Measurements from ENCODE around the gene CPED1.
A peak's percentile ranks its signal among the peaks of the same experiment; 100 is the strongest.

CPED1 gene

DNA sequence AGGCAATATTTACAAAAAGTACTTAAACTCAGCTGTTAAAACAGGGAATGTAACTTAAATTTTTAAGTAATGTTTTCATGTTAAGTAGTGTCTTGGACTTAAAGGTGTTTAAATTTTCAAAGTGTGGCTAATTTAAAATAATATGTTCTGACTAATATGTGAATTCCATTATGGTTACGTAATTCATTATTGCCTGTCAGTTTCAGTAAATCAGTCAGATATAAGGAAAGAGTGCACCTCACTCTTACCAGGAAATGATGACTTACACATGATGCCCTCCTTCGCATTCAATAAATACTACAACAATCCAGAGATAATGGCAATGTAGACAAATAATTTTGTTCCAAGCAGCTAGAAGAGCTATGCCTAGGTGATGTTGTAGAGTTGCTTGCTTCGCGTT is 271.3 kb downstream of the CPED1 start:
- H3K4me3 ChIP-seq (replicated peaks; ENCODE audit: low read depth, low read length), result no peak overlapping the region
- TF ChIP-seq, protein P1, sequence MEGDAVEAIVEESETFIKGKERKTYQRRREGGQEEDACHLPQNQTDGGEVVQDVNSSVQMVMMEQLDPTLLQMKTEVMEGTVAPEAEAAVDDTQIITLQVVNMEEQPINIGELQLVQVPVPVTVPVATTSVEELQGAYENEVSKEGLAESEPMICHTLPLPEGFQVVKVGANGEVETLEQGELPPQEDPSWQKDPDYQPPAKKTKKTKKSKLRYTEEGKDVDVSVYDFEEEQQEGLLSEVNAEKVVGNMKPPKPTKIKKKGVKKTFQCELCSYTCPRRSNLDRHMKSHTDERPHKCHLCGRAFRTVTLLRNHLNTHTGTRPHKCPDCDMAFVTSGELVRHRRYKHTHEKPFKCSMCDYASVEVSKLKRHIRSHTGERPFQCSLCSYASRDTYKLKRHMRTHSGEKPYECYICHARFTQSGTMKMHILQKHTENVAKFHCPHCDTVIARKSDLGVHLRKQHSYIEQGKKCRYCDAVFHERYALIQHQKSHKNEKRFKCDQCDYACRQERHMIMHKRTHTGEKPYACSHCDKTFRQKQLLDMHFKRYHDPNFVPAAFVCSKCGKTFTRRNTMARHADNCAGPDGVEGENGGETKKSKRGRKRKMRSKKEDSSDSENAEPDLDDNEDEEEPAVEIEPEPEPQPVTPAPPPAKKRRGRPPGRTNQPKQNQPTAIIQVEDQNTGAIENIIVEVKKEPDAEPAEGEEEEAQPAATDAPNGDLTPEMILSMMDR (IDR thresholded peaks at IDR 0.05; ENCODE audit: low read length, missing control alignments), result no peak
- peak; percentile 15 for DNase-seq (ENCODE audit: low read depth)

DNA sequence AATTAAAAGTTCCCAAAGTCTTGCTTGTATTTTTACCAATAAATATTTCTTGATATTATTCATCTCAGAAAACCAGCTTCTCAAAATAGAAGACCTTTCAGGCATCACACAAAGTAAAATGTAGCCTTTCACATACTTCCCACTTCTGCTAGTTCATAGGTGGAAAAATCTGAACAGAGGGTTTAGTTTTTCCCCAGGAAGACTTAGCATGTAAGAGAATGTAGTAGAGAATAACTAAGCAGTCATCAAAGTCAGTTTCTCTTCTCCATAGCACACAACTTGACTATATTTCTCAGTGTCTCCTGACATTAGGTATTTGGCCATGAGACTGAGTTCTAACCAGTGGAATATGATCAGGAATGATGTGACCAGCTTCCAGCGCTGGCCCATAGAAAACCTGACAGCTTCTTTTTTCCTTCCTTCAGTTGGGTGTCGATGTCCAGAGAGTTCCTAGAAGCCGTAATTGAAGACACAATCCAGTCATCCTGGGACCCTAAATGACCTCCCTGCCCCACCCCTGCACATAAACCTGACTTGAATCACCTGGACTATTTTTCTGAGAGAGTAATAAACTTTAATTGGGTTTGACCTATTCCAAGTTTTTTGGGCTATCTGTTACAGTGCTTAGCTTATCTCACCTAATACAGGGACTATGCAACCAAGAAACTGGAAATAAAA is 272.8 kb downstream of the CPED1 start:
- TF ChIP-seq, protein P1 (IDR thresholded peaks at IDR 0.05; ENCODE audit: low read length, missing control alignments), result no peak
- H3K4me3 ChIP-seq (replicated peaks; ENCODE audit: low read depth, low read length), result no peak overlapping the region
- DNase-seq (ENCODE audit: low read depth), result no peak

DNA sequence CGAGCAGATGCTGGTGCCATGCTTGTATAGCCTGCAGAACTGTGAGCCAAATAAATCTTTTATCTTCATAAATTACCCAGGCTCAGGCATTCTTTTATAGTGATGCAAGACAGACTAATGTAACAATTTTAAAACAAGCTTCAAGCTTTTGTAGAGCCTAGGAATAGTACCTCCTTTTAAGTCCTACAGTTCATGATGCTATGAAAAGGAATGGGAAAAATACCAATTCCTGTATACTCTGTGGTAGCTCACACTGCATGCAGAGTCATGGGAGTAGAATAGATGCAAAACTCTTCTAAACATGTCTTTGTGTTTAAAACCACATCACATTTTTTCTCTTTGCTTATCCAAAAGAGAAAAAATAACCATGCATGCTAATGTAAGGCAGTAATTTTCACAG is 273.7 kb downstream of the CPED1 start:
- TF ChIP-seq, protein P1 (IDR thresholded peaks at IDR 0.05; ENCODE audit: low read length, missing control alignments), result no peak
- peak; percentile 7 for DNase-seq (ENCODE audit: low read depth)
- no peak overlapping the region for H3K4me3 ChIP-seq (replicated peaks; ENCODE audit: low read depth, low read length)

DNA sequence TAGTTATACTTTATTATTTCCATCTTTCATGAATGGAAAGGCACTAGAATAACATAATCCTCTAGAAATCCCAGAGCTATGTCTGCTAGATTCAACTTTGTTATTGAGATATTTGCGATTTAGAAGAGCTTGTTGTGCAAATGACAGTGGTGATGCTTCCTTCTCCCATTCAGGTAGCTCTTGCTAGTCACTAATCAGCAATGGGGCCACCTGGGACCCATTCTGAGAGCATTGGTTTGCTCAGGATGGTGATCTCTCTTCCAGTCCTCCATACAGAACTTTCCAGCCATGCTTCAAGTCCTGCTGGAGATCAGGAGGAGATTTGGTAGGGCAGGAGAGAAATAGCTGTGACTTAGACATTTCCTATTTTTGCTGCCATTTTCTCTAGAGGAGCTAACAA is 274.5 kb downstream of the CPED1 start:
- no peak for DNase-seq (ENCODE audit: low read depth)
- TF ChIP-seq, protein P1 (IDR thresholded peaks at IDR 0.05; ENCODE audit: low read length, missing control alignments), result no peak
- H3K4me3 ChIP-seq (replicated peaks; ENCODE audit: low read depth, low read length), result no peak overlapping the region

DNA sequence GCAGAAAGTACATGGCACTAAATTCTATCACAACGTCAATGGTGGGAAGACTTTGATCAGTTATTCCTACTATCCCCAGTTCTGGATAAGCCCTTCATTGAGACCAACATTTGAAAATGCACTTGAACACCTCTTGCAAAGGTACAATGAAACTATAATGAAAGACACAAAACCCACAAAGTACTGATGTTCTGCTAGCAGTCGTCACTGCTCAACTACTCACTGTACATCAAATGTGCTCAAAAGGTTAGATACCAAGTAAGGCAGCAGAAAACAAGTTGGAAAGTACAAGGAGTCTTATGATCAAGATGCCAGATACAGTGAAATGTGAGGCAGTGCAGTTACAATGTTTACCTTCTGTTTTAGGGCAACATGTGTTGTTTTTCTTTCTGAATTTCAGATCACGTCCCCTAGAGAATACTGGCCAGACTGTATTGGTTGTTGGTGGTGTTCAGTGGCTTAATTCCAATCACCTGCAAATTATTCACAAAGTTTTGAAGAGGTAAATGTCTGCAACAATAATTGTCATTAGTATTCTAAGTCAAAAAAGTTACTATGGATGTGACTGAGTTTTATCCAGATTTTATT is 277.9 kb downstream of the CPED1 start:
- TF ChIP-seq, protein P1 (IDR thresholded peaks at IDR 0.05; ENCODE audit: low read length, missing control alignments), result no peak
- H3K4me3 ChIP-seq (replicated peaks; ENCODE audit: low read depth, low read length), result no peak overlapping the region
- DNase-seq (ENCODE audit: low read depth), result no peak

DNA sequence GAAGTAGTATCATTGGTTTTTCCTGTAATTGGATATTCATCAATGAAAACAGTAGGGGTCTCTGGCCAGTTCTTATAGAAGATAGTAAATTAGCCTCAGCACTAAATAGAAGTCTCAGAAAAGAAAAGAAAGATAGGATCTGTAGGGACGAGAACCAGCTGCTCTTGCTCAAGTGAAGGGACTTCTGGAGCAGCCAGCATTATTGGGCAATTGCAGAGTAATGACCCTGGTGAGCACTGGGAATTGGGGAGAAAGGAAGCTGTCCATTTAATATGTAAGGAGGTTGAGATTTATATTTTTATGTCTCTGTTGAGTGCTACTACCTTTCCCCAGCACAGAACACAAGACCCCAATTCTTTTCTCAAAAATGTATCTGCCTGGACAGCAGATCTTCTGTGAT is 279.1 kb downstream of the CPED1 start:
- no peak overlapping the region for H3K4me3 ChIP-seq (replicated peaks; ENCODE audit: low read depth, low read length)
- TF ChIP-seq, protein P1 (IDR thresholded peaks at IDR 0.05; ENCODE audit: low read length, missing control alignments), result no peak
- peak; percentile 46 for DNase-seq (ENCODE audit: low read depth)

DNA sequence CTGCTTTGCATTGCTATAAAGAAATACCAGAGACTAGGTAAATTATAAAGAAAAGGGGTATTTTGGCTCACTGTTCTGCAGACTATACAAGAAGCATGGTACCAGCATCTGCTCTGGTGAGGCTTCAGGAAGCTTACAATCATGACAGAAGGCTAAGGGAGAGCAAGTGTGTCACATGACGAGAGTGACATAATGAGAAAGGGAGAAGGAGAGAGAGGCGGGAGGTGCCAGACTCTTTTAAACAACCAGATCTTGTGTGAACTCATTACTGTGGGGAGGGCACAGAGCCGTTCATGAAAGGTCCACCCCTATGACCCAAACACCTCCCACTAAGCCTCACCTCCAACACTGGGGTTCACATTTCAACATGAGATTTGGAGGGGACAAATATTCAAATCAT is 281.3 kb downstream of the CPED1 start:
- H3K4me3 ChIP-seq (replicated peaks; ENCODE audit: low read depth, low read length), result no peak overlapping the region
- DNase-seq (ENCODE audit: low read depth), result no peak
- TF ChIP-seq, protein P1 (IDR thresholded peaks at IDR 0.05; ENCODE audit: low read length, missing control alignments), result no peak

Measured in fibroblast of pulmonary artery (primary cell).